NCI-H1417 (cell line): Measurements from ENCODE around the gene MEGF11.

Experiments used
- DNase-seq, 3 experiments: peaks; one replicate each; lab custom pipeline; 2025; lab: John Stamatoyannopoulos, UW

Gene MEGF11

GRCh38 chr15:66219339-66219738, 34.2 kb downstream of the MEGF11 start:
- DNase-seq: no peak

GRCh38 chr15:66216806-66217205, 36.7 kb downstream of the MEGF11 start:
- DNase-seq: no peak

GRCh38 chr15:66215811-66216210, 37.7 kb downstream of the MEGF11 start:
- no peak for DNase-seq

- DNase-seq: no peak
Observed at GRCh38 chr15:66214246-66214645, 39.3 kb downstream of the MEGF11 start.

GRCh38 chr15:66212563-66212921, 41.0 kb downstream of the MEGF11 start:
- DNase-seq: no peak

- no peak for DNase-seq
Observed at GRCh38 chr15:66211670-66212562, 41.6 kb downstream of the MEGF11 start.

- no peak for DNase-seq
Observed at GRCh38 chr15:66210684-66211083, 42.9 kb downstream of the MEGF11 start.

GRCh38 chr15:66198757-66199156, 54.8 kb downstream of the MEGF11 start:
- DNase-seq: no peak

- no peak for DNase-seq
Observed at GRCh38 chr15:66196602-66197001, 56.9 kb downstream of the MEGF11 start.

- DNase-seq: no peak
Observed at GRCh38 chr15:66195621-66196230, 57.8 kb downstream of the MEGF11 start.

GRCh38 chr15:66193066-66193465, 60.5 kb downstream of the MEGF11 start:
- no peak for DNase-seq

- DNase-seq: no peak
Observed at GRCh38 chr15:66190746-66191145, 62.8 kb downstream of the MEGF11 start.

- peak in 1 of 3 experiments; percentile 35 for DNase-seq
Observed at GRCh38 chr15:66189291-66189690, 64.3 kb downstream of the MEGF11 start.

- DNase-seq: peak in 2 of 3 experiments; percentile 59 to 79
Observed at GRCh38 chr15:66188464-66188863, 65.1 kb downstream of the MEGF11 start.

- no peak for DNase-seq
Observed at GRCh38 chr15:66187271-66187670, 66.3 kb downstream of the MEGF11 start.

GRCh38 chr15:66186049-66186825, 67.3 kb downstream of the MEGF11 start:
- DNase-seq: no peak

- no peak for DNase-seq
Observed at GRCh38 chr15:66184936-66185790, 68.4 kb downstream of the MEGF11 start.

- DNase-seq: no peak
Observed at GRCh38 chr15:66184492-66184891, 69.1 kb downstream of the MEGF11 start.

- DNase-seq: no peak
Observed at GRCh38 chr15:66180531-66181097, 72.9 kb downstream of the MEGF11 start.

GRCh38 chr15:66178531-66178910, 75.0 kb downstream of the MEGF11 start:
- DNase-seq: no peak

- DNase-seq: no peak
Observed at GRCh38 chr15:66172324-66172980, 81.1 kb downstream of the MEGF11 start.
